Prostate gland (tissue), 2 donors: Measurements from ENCODE around the gene NEK2.

Experiments
- CTCF ChIP-seq, 4 experiments: fragments of 200-600 bp in 2 of 4; fragments of 450-650 bp in 2 of 4; sonication (generic) in 2 of 4; IDR thresholded peaks; 1 replicate in 3 of 4; 2 replicates in 1 of 4; pipeline ENCODE4 v1.5.1; 2016 to 2019; ENCODE audit warnings: antibody characterized with exemption in 4 of 4, mild to moderate bottlenecking in 2 of 4, moderate library complexity in 2 of 4
- POLR2A ChIP-seq: fragments of 450-650 bp; IDR thresholded peaks from one replicate; pipeline ENCODE4 v1.6.1; 2016; ENCODE audit warnings: antibody characterized with exemption, mild to moderate bottlenecking

- no peak for TF ChIP-seq CTCF (IDR thresholded peaks at IDR 0.05)
- TF ChIP-seq POLR2A, result no peak
Observed at GRCh38 chr1:211660718-211661222, 14.7 kb downstream of the NEK2 start.
